ENCODE data around the gene SAG.

The SAG gene

GRCh38 chr2:233367586-233367985, 60.0 kb downstream of the SAG start:
- Histone ChIP-seq H3K79me2 (ENCODE audit: low read length) (peaks cover 57% of the 10 kb centered on the region), H3K4me1 (ENCODE audit: low read length) (no peaks in the 10 kb centered on the region), H3K9ac (ENCODE audit: low read length) (no peak overlapping the region), H3K4me2 (ENCODE audit: low read depth, low read length) (no peak overlapping the region), H3K4me3 (ENCODE audit: low read length) (no peak overlapping the region), H3K9me3 (replicated peaks; ENCODE audit: insufficient read depth, low read length) (no peaks in the 10 kb centered on the region), H3F3A (ENCODE audit: insufficient read depth, low read length) (no peaks in the 10 kb centered on the region), H3K27ac (ENCODE audit: low read length) (no peak overlapping the region), H2AFZ (ENCODE audit: low read length) (no peak overlapping the region), H3K36me3 (replicated peaks; ENCODE audit: insufficient read depth, low read length) (no peaks in the 10 kb centered on the region; the same call in none of the 2 replicates), H3K27me3 (replicated peaks; ENCODE audit: insufficient read depth, low read length) (no peaks in the 10 kb centered on the region), H3K9me2 (replicated peaks; ENCODE audit: insufficient read depth, low read length) (no peaks in the 10 kb centered on the region), H4K20me1 (ENCODE audit: insufficient read depth, low read length) (no peaks in the 10 kb centered on the region)
- no peak for DNase-seq
- no peak for TF ChIP-seq EZH2phosphoT487 (IDR thresholded peaks at IDR 0.05; ENCODE audit: low read length)
- TF ChIP-seq, protein P1, sequence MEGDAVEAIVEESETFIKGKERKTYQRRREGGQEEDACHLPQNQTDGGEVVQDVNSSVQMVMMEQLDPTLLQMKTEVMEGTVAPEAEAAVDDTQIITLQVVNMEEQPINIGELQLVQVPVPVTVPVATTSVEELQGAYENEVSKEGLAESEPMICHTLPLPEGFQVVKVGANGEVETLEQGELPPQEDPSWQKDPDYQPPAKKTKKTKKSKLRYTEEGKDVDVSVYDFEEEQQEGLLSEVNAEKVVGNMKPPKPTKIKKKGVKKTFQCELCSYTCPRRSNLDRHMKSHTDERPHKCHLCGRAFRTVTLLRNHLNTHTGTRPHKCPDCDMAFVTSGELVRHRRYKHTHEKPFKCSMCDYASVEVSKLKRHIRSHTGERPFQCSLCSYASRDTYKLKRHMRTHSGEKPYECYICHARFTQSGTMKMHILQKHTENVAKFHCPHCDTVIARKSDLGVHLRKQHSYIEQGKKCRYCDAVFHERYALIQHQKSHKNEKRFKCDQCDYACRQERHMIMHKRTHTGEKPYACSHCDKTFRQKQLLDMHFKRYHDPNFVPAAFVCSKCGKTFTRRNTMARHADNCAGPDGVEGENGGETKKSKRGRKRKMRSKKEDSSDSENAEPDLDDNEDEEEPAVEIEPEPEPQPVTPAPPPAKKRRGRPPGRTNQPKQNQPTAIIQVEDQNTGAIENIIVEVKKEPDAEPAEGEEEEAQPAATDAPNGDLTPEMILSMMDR (IDR thresholded peaks at IDR 0.05; ENCODE audit: low read length): no peak
- no peak for TF ChIP-seq EZH2 (optimal IDR thresholded peaks at IDR 0.05; ENCODE audit: low read depth, low read length)

GRCh38 chr2:233368756-233369155, 61.1 kb downstream of the SAG start:
- Histone ChIP-seq H3K9me2 (replicated peaks; ENCODE audit: insufficient read depth, low read length) (no peaks in the 10 kb centered on the region), H3K4me1 (ENCODE audit: low read length) (no peaks in the 10 kb centered on the region), H3K27ac (ENCODE audit: low read length) (no peak overlapping the region), H3K9me3 (replicated peaks; ENCODE audit: insufficient read depth, low read length) (no peaks in the 10 kb centered on the region), H4K20me1 (ENCODE audit: insufficient read depth, low read length) (no peaks in the 10 kb centered on the region), H3K79me2 (ENCODE audit: low read length) (peaks cover 63% of the 10 kb centered on the region), H3K4me2 (ENCODE audit: low read depth, low read length) (no peak overlapping the region), H3K36me3 (replicated peaks; ENCODE audit: insufficient read depth, low read length) (no peaks in the 10 kb centered on the region; the same call in none of the 2 replicates), H3F3A (ENCODE audit: insufficient read depth, low read length) (no peaks in the 10 kb centered on the region), H3K4me3 (ENCODE audit: low read length) (no peak overlapping the region), H2AFZ (ENCODE audit: low read length) (no peak overlapping the region), H3K27me3 (replicated peaks; ENCODE audit: insufficient read depth, low read length) (no peaks in the 10 kb centered on the region), H3K9ac (ENCODE audit: low read length) (no peak overlapping the region)
- no peak for DNase-seq
- no peak for TF ChIP-seq EZH2 (optimal IDR thresholded peaks at IDR 0.05; ENCODE audit: low read depth, low read length)
- TF ChIP-seq, protein P1 (IDR thresholded peaks at IDR 0.05; ENCODE audit: low read length): no peak
- TF ChIP-seq EZH2phosphoT487 (IDR thresholded peaks at IDR 0.05; ENCODE audit: low read length): no peak

DNA sequence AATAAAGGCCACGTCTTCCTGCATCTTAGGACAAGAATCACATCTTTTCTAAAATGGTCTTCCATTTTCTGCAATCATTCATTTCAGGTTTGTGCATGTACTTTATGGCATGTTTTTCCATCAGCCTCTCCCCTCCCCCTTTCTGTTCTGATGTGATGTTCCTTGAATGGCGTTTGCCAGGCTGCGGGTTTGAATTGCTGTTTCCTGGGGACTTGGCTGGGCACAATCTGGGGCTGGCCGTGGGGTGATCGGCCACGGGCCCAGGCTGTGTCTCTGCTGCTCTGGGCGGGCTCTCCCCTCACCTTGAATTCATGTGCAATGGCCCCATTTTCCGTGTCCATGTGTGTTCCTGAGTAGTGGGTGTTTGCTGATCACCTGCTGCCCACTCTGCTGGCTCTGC, 61.8 kb downstream of the SAG start:
- H3K27ac ChIP-seq (ENCODE audit: low read length): no peak overlapping the region
- no peak overlapping the region for H3K9ac ChIP-seq (ENCODE audit: low read length)
- no peaks in the 10 kb centered on the region for H3K9me3 ChIP-seq (replicated peaks; ENCODE audit: insufficient read depth, low read length)
- H3K9me2 ChIP-seq (replicated peaks; ENCODE audit: insufficient read depth, low read length): no peaks in the 10 kb centered on the region
- H3K4me2 ChIP-seq (ENCODE audit: low read depth, low read length): no peak overlapping the region
- H3K4me3 ChIP-seq (ENCODE audit: low read length): no peak overlapping the region
- H3F3A ChIP-seq (ENCODE audit: insufficient read depth, low read length): peaks cover 3% of the 10 kb centered on the region; the same call in 1 of the 2 replicates
- H3K36me3 ChIP-seq (replicated peaks; ENCODE audit: insufficient read depth, low read length): no peaks in the 10 kb centered on the region; the same call in 1 of the 2 replicates
- H3K79me2 ChIP-seq (ENCODE audit: low read length): peaks cover 68% of the 10 kb centered on the region
- peaks cover 4% of the 10 kb centered on the region for H3K4me1 ChIP-seq (ENCODE audit: low read length)
- no peak for TF ChIP-seq EZH2phosphoT487 (IDR thresholded peaks at IDR 0.05; ENCODE audit: low read length)
- DNase-seq: no peak
- no peaks in the 10 kb centered on the region for H4K20me1 ChIP-seq (ENCODE audit: insufficient read depth, low read length)
- H3K27me3 ChIP-seq (replicated peaks; ENCODE audit: insufficient read depth, low read length): no peaks in the 10 kb centered on the region
- H2AFZ ChIP-seq (ENCODE audit: low read length): no peak overlapping the region

DNA sequence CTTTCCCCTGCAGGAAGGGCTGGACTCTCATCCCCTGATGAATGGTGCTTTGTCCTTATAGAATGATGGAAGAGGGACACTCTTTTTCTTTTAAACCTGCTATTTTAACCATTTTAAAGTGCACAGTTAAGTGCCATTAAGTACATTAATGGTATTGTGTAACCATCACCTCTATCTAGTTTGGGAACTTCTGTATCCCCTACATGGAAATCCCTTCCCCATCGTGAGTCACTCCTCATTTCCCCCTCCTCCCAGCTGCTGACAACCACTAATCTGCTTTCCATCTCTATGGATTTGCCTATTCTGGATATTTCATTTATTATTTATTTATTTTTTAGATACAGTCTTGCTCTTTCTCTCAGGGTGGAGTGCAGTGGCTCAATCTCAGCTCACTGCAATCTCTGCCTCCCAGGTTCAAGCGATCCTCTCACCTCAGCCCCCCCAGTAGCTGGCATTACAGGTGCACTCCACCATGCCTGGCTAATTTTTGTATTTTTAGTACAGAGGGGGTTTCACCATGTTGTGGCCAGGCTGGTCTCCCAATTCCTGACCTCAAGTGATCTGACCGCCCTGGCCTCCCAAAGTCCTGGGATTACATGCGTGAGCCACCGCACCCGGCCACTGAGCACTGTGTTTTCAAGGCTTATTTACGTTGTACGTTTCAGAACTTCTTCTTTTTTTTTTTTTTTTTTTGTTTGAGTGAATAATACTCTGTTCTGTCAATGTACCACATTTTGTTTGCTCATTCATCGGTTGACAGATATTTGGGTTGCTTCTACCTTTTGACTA, 62.5 kb downstream of the SAG start:
- Histone ChIP-seq H3K4me2 (ENCODE audit: low read depth, low read length) (no peak overlapping the region), H3K79me2 (ENCODE audit: low read length) (peaks cover 68% of the 10 kb centered on the region), H4K20me1 (ENCODE audit: insufficient read depth, low read length) (no peaks in the 10 kb centered on the region), H3K4me1 (ENCODE audit: low read length) (peaks cover 10% of the 10 kb centered on the region), H3K9ac (ENCODE audit: low read length) (no peak overlapping the region), H3K27me3 (replicated peaks; ENCODE audit: insufficient read depth, low read length) (no peaks in the 10 kb centered on the region), H3F3A (ENCODE audit: insufficient read depth, low read length) (peaks cover 9% of the 10 kb centered on the region), H3K36me3 (replicated peaks; ENCODE audit: insufficient read depth, low read length) (no peaks in the 10 kb centered on the region; the same call in 1 of the 2 replicates), H3K9me2 (replicated peaks; ENCODE audit: insufficient read depth, low read length) (no peaks in the 10 kb centered on the region), H3K9me3 (replicated peaks; ENCODE audit: insufficient read depth, low read length) (no peaks in the 10 kb centered on the region), H3K4me3 (ENCODE audit: low read length) (no peak overlapping the region), H3K27ac (ENCODE audit: low read length) (no peak overlapping the region), H2AFZ (ENCODE audit: low read length) (no peak overlapping the region)
- DNase-seq: no peak
- TF ChIP-seq EZH2phosphoT487 (IDR thresholded peaks at IDR 0.05; ENCODE audit: low read length): no peak
- no peak for TF ChIP-seq EZH2 (optimal IDR thresholded peaks at IDR 0.05; ENCODE audit: low read depth, low read length)

Data from MM.1S (cell line).